SHP77 treated with DMSO at 0.1 percent for 48 hours (cell line): ENCODE measurements around the gene SCP2.

Source experiments
- DNase-seq: peaks from one replicate; lab custom pipeline; 2025; lab: John Stamatoyannopoulos, UW

SCP2 gene

GRCh38 chr1:53082826-53083455 is 155.9 kb downstream of the SCP2 start:
- no peak for DNase-seq

GRCh38 chr1:53083636-53084588 is 156.8 kb downstream of the SCP2 start:
- no peak for DNase-seq

GRCh38 chr1:53084589-53084971 is 157.5 kb downstream of the SCP2 start:
- no peak for DNase-seq

GRCh38 chr1:53085405-53085804 is 158.3 kb downstream of the SCP2 start:
- DNase-seq, result no peak

GRCh38 chr1:53086491-53087070 is 159.5 kb downstream of the SCP2 start:
- no peak for DNase-seq

- no peak for DNase-seq
Measured at GRCh38 chr1:53087332-53088285, 160.5 kb downstream of the SCP2 start.

- DNase-seq, result no peak
Measured at GRCh38 chr1:53088616-53089300, 161.7 kb downstream of the SCP2 start.

- no peak for DNase-seq
Measured at GRCh38 chr1:53089478-53090226, 162.6 kb downstream of the SCP2 start.

GRCh38 chr1:53090227-53091147 is 163.4 kb downstream of the SCP2 start:
- DNase-seq, result no peak

- DNase-seq, result no peak
Measured at GRCh38 chr1:53091841-53092645, 165.0 kb downstream of the SCP2 start.

GRCh38 chr1:53092659-53093450 is 165.8 kb downstream of the SCP2 start:
- DNase-seq, result no peak

- DNase-seq, result no peak
Measured at GRCh38 chr1:53093451-53093754, 166.3 kb downstream of the SCP2 start.

GRCh38 chr1:53093778-53094532 is 166.9 kb downstream of the SCP2 start:
- DNase-seq, result no peak

GRCh38 chr1:53094533-53094919 is 167.4 kb downstream of the SCP2 start:
- DNase-seq, result no peak
